ENCODE results near the gene DRC7.

DRC7 gene

GRCh38 chr16:57753448-57754353 is 59.1 kb downstream of the DRC7 start:
- DNase-seq, result no peak

GRCh38 chr16:57754354-57755060 is 59.9 kb downstream of the DRC7 start:
- no peak for DNase-seq

GRCh38 chr16:57755061-57755684 is 60.6 kb downstream of the DRC7 start:
- no peak for DNase-seq

GRCh38 chr16:57755726-57756423 is 61.3 kb downstream of the DRC7 start:
- no peak for DNase-seq

- no peak for DNase-seq
Measured at GRCh38 chr16:57756424-57757325, 62.1 kb downstream of the DRC7 start.

GRCh38 chr16:57757326-57757786 is 62.8 kb downstream of the DRC7 start:
- DNase-seq, result peak; percentile 12

GRCh38 chr16:57757883-57758282 is 63.3 kb downstream of the DRC7 start:
- DNase-seq, result no peak

- DNase-seq, result no peak
Measured at GRCh38 chr16:57758331-57759117, 63.9 kb downstream of the DRC7 start.

GRCh38 chr16:57759131-57759530 is 64.5 kb downstream of the DRC7 start:
- no peak for DNase-seq

GRCh38 chr16:57759541-57760356 is 65.1 kb downstream of the DRC7 start:
- DNase-seq, result no peak

- no peak for DNase-seq
Measured at GRCh38 chr16:57760357-57761160, 66.0 kb downstream of the DRC7 start.

- DNase-seq, result no peak
Measured at GRCh38 chr16:57761301-57761700, 66.7 kb downstream of the DRC7 start.

GRCh38 chr16:57761957-57762356 is 67.4 kb downstream of the DRC7 start:
- no peak for DNase-seq

GRCh38 chr16:57762365-57763040 is 67.9 kb downstream of the DRC7 start:
- no peak for DNase-seq

- DNase-seq, result no peak
Measured at GRCh38 chr16:57763285-57764005, 68.8 kb downstream of the DRC7 start.

GRCh38 chr16:57764006-57764340 is 69.4 kb downstream of the DRC7 start:
- no peak for DNase-seq

- no peak for DNase-seq
Measured at GRCh38 chr16:57764341-57765159, 69.9 kb downstream of the DRC7 start.
